Measurements from ENCODE around the gene LINGO3. TPM values are rescaled to one million over a fixed set of nuclear protein-coding genes. Genes with fewer than 3 reads are reported as not detected.

LINGO3 gene
- total and polyA plus RNA-seq, 2 of the 8 experiments (the other 6 are each of a cell fraction or from before 2014, with no cell fraction given) = 0.59 TPM; not detected in 1

DNA sequence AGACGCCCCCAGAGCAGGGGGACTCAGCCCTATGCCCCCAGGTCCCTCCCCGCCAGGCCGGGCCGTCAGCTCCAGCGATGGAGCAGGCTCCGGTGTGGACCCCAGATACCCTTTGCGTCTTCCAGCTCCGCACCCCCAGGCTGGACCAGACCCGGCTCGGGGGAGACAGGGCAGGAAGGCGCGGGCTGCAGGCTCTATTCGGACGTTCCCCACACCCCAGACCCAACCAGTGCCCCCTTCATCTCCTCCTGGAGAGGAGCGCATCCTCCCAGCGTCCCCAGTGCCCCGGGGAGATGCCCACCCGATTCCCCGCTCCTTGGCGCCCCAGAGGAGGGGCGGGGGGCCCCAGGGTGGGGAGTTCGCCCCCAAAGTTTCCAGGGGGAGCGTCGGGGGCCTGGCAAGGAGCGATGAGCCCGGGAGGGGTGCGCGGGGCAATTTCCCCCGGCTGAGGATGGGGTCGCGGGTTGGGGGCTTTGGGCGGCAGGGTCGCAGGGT, 389 bp downstream of the LINGO3 start:
- 69% methylated on average over 12 of the region's 33 CpGs; no CpG with 5 or more reads in 1 of the 2 experiments for WGBS, 2 experiments (ENCODE audit: extremely low coverage in 1 of 2, insufficient coverage in 1 of 2, insufficient read length in 1 of 2, insufficient replicate concordance in 2 of 2, low coverage in 1 of 2, low lambda C conversion rate in 2 of 2, missing lambda C conversion rate in 1 of 2)
- Histone ChIP-seq H3K79me1 (ENCODE audit: low read depth, low read length) (no peaks in the 10 kb centered on the region), H3K4me1 (replicated peaks in 1 of 4; ENCODE audit: control insufficient read depth in 3 of 4, insufficient read depth in 4 of 4, low read length in 3 of 4) (peaks cover 0 to 14% (median 5%) of the 10 kb centered on the region in 4 experiments; a peak in 5 of 7 replicates), H3K18ac (ENCODE audit: extremely low read depth, low read length) (no peak overlapping the region), H3K23me2 (ENCODE audit: low read depth, low read length) (peaks cover 2% of the 10 kb centered on the region; the same call in 1 of the 2 replicates), H2BK15ac (ENCODE audit: low read length) (no peak overlapping the region), H3K79me2 (ENCODE audit: control insufficient read depth in 1 of 2, insufficient read depth in 2 of 2, low read length in 2 of 2) (no peaks in the 10 kb centered on the region), H2AFZ (ENCODE audit: low read length) (no peak overlapping the region), H3K27ac (ENCODE audit: low read depth, low read length) (no peak overlapping the region), H3K36me3 (ENCODE audit: control insufficient read depth in 2 of 4, insufficient read depth in 4 of 4, low read length in 3 of 4) (no peaks in the 10 kb centered on the region), H3K27me3 (replicated peaks in 1 of 4; ENCODE audit: control insufficient read depth in 3 of 4, extremely low read depth in 1 of 4, insufficient read depth in 3 of 4, low read length in 3 of 4) (peaks cover 7 to 40% (median 30%) of the 10 kb centered on the region in 4 experiments), H2BK12ac (ENCODE audit: low read depth, low read length) (no peak overlapping the region), H4K8ac (ENCODE audit: extremely low read depth, insufficient read depth, low read length) (peak overlapping the region; percentile 11), H2BK120ac (replicated peaks; ENCODE audit: low read depth, low read length) (no peak overlapping the region), H4K91ac (replicated peaks; ENCODE audit: insufficient read length, low read length) (no peak overlapping the region), H3K4ac (replicated peaks; ENCODE audit: insufficient read length, low read depth, low read length) (no peak overlapping the region), H3K4me3 (ENCODE audit: extremely low read depth in 1 of 4, insufficient read depth in 2 of 4, low read depth in 3 of 4, low read length in 4 of 4) (peak overlapping the region in 3 of 4 experiments; percentile 14 to 60 (median 48); a peak in 6 of 8 replicates), H2BK20ac (ENCODE audit: low read length) (no peak overlapping the region), H3K9ac (replicated peaks in 1 of 4; ENCODE audit: extremely low read depth in 1 of 4, low read depth in 3 of 4, low read length in 3 of 4) (peak overlapping the region in 1 of 4 experiments; percentile 64; a peak in 1 of 7 replicates), H3K56ac (replicated peaks; ENCODE audit: insufficient read length, low read depth, low read length) (no peak overlapping the region), H2AK5ac (ENCODE audit: low read depth, low read length) (no peak overlapping the region), H3K23ac (ENCODE audit: insufficient read length) (no peak overlapping the region), H3K4me2 (ENCODE audit: insufficient read depth in 1 of 2, low read depth in 2 of 2, low read length in 2 of 2) (peak overlapping the region; percentile 33 to 63), H4K5ac (ENCODE audit: insufficient read length, low read depth, low read length) (no peak overlapping the region), H2BK5ac (ENCODE audit: low read depth, low read length) (no peak overlapping the region), H4K20me1 (replicated peaks in 1 of 2; ENCODE audit: control insufficient read depth in 1 of 2, insufficient read depth in 2 of 2, low read length in 2 of 2) (peaks cover 0 to 3% of the 10 kb centered on the region in 2 experiments), H3K14ac (ENCODE audit: insufficient read length) (no peak overlapping the region), H3K9me3 (ENCODE audit: insufficient read depth in 2 of 2, low read depth in 1 of 2, low read length in 1 of 2) (no peaks in the 10 kb centered on the region)
- no peak for TF ChIP-seq CBX5 (IDR thresholded peaks at IDR 0.05; ENCODE audit: low read depth, low read length)
- no peak for TF ChIP-seq BACH1 (IDR thresholded peaks at IDR 0.05; ENCODE audit: low read length)
- TF ChIP-seq, protein P1, sequence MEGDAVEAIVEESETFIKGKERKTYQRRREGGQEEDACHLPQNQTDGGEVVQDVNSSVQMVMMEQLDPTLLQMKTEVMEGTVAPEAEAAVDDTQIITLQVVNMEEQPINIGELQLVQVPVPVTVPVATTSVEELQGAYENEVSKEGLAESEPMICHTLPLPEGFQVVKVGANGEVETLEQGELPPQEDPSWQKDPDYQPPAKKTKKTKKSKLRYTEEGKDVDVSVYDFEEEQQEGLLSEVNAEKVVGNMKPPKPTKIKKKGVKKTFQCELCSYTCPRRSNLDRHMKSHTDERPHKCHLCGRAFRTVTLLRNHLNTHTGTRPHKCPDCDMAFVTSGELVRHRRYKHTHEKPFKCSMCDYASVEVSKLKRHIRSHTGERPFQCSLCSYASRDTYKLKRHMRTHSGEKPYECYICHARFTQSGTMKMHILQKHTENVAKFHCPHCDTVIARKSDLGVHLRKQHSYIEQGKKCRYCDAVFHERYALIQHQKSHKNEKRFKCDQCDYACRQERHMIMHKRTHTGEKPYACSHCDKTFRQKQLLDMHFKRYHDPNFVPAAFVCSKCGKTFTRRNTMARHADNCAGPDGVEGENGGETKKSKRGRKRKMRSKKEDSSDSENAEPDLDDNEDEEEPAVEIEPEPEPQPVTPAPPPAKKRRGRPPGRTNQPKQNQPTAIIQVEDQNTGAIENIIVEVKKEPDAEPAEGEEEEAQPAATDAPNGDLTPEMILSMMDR (IDR thresholded peaks at IDR 0.05; ENCODE audit: control extremely low read depth in 1 of 3, insufficient read depth in 1 of 3, low read depth in 1 of 3, low read length in 3 of 3) = no peak
- TF ChIP-seq KDM4A (IDR thresholded peaks at IDR 0.05; ENCODE audit: low read depth, low read length, severe bottlenecking) = peak; percentile 6
- TF ChIP-seq, protein P2, sequence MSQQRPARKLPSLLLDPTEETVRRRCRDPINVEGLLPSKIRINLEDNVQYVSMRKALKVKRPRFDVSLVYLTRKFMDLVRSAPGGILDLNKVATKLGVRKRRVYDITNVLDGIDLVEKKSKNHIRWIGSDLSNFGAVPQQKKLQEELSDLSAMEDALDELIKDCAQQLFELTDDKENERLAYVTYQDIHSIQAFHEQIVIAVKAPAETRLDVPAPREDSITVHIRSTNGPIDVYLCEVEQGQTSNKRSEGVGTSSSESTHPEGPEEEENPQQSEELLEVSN (IDR thresholded peaks at IDR 0.05) = no peak
- TF ChIP-seq SIRT6 (IDR thresholded peaks at IDR 0.05; ENCODE audit: low read length) = no peak
- TF ChIP-seq SIX5 (IDR thresholded peaks at IDR 0.05; ENCODE audit: low read depth, low read length) = no peak
- TF ChIP-seq SUZ12 (IDR thresholded peaks at IDR 0.05; ENCODE audit: low read length) = 0 out of 2 replicates have a peak, but pooled peaks have one; percentile 32
- FAIRE-seq (no peak), DNase-seq (ENCODE audit: low read depth in 1 of 2, low spot score in 2 of 2) (peak in 1 of 2 experiments; percentile 64)
- ChIA-PET CTCF (ENCODE audit: partially characterized antibody) (interaction anchor here (0.9 to 1.4 kb wide), 3 partner anchors 8 to 48 kb away, joined by 3 read pairs; no protein-coding TSS in a partner anchor), POLR2A (ENCODE audit: partially characterized antibody) (interaction anchor here (1.0 to 4.4 kb wide), 8 partner anchors 12 to 158 kb away, joined by 3 to 16 read pairs (median 5); no protein-coding TSS in a partner anchor)
